Pancreas (tissue), 10 donors: Measurements from ENCODE around the gene GAS2. TPM values are rescaled to one million over a fixed set of nuclear protein-coding genes. Genes with fewer than 3 reads are reported as not detected.

Experiments used
- ATAC-seq, 4 donors: fragments of 200-7000 bp; cut with Tn5 transposase; one replicate each; pipeline versions ENCODE4 v1.8.0 to v1.9.1; 2020; ENCODE audit warnings: mild to moderate bottlenecking in 4 of 4, moderate library complexity in 4 of 4
- DNase-seq, 6 donors: peaks; one replicate each; pipeline ENCODE4 v3.0.0-alpha.2; 2020
- FAIRE-seq: peaks from 2 replicates; lab custom pipeline; 2012; peaks lifted over from hg19 to GRCh38; lab: Jason Lieb, UNC
- H3K27ac ChIP-seq, 4 donors: fragments of 200-600 bp; sonication (generic); 1 replicate in 3 of 4; 2 replicates in 1 of 4; pipeline versions ENCODE4 v1.5.0 to v1.8.0; 2020
- H3K27me3 ChIP-seq, 4 donors: fragments of 200-600 bp; one replicate each; pipeline ENCODE4 v1.8.0; 2021
- H3K36me3 ChIP-seq, 3 donors: fragments of 200-600 bp; sonication (generic) in 1 of 3; one replicate each; pipeline versions ENCODE4 v1.5.0 to v1.8.0; 2020 to 2021
- H3K4me1 ChIP-seq, 3 donors: fragments of 200-600 bp; one replicate each; pipeline ENCODE4 v1.8.0; 2021
- H3K4me3 ChIP-seq, 4 donors: fragments of 200-600 bp; sonication (generic) in 2 of 4; one replicate each; pipeline versions ENCODE4 v1.5.0 to v1.8.0; 2020 to 2021
- H3K9me3 ChIP-seq, 4 donors: fragments of 200-600 bp; one replicate each; pipeline ENCODE4 v1.8.0; 2021
- CTCF ChIP-seq, 4 donors: fragments of 200-600 bp; sonication (generic) in 3 of 4; IDR thresholded peaks; one replicate each; pipeline versions ENCODE4 v1.5.0 to v1.8.0; 2021; ENCODE audit warnings: antibody characterized with exemption in 4 of 4
- WGBS, 2 donors: extraction: QIAGEN DNeasy Blood & Tissue Kit; methylation state at CpG; one replicate each; pipeline ENCODE4 v1.1.7; 2013; 5-methylcytosine and 5-hydroxymethylcytosine counted together
- intact Hi-C, 3 donors: fragments of 100-400 bp; cut with DNase I; formaldehyde crosslinking; loops; one replicate each; pipeline versions ENCODE4 v1.11.1 to v1.14.2; 2022
- polyA plus RNA-seq, 2 donors: library from polyadenylated mRNA; stranded (reverse); fragments of 200-250 nt; gene quantifications; one replicate each; pipeline ENCODE4 v1.2.3, GENCODE V29; 2013
- total RNA-seq, 6 donors: library from RNA; stranded (reverse); fragmentation: NEBNext Ultra II Directional in 4 of 6; extraction: Animal tissue kit (Norgen Biotek cat#: 25700) in 4 of 6; gene quantifications; one replicate each; pipeline versions ENCODE4 v1.2.1 to v1.2.4, GENCODE V29; 2021 to 2023
- donor health status: healthy with polysubstance abuse.
- donor health status: DM: no; HTN: no; CAD: no; lungs with moderate emphysema.
- donor health status: DM: no; HTN: no; CAD: no.
- donor health status: control.
- donor health status: control.
- donor health status: Bipolar disorder and iron deficiency.
- donor health status: DM: yes; HTN: yes; CAD: no.
- donor health status: DM: no; HTN: no; CAD: no.
- donor health status: DM: no; HTN: no; CAD: no.
- donor health status: DM: yes; HTN: yes; CAD: no.

GAS2 gene
- total and polyA plus RNA-seq, 8 donors = 4.1 to 13.4 (median 11.2) TPM

GRCh38 chr11:22657101-22657694 is 9.2 kb upstream of the GAS2 start:
- 68 to 70% methylated on average over 1 of the region's 1 CpG for WGBS, 2 donors
- DNase-seq (no peak), ATAC-seq (no peak), FAIRE-seq (no peak)
- Histone ChIP-seq H3K36me3 (no peaks in the 10 kb centered on the region), H3K27me3 (no peaks in the 10 kb centered on the region), H3K9me3 (no peaks in the 10 kb centered on the region), H3K27ac (no peak overlapping the region), H3K4me3 (no peak overlapping the region), H3K4me1 (no peaks in the 10 kb centered on the region)
- intact Hi-C loops = no loop called here
- TF ChIP-seq CTCF (IDR thresholded peaks at IDR 0.05) = no peak

GRCh38 chr11:22659783-22660182 is 6.6 kb upstream of the GAS2 start:
- Histone ChIP-seq H3K27me3 (no peaks in the 10 kb centered on the region), H3K4me1 (no peaks in the 10 kb centered on the region), H3K9me3 (no peaks in the 10 kb centered on the region), H3K36me3 (no peaks in the 10 kb centered on the region), H3K4me3 (no peak overlapping the region), H3K27ac (no peak overlapping the region)
- ATAC-seq = no peak
- intact Hi-C loops = loop anchor here in 1 of 3 donors (10.0 kb wide), 1 partner anchor 65 kb away; no protein-coding TSS in a partner anchor
- 78 to 85% methylated on average over 1 of the region's 1 CpG for WGBS, 2 donors
- TF ChIP-seq CTCF (IDR thresholded peaks at IDR 0.05) = no peak
- no peak for DNase-seq
- FAIRE-seq = no peak

- no peaks in the 10 kb centered on the region for H3K27me3 ChIP-seq
- FAIRE-seq = no peak
- DNase-seq = peak; percentile 64 to 89 (median 74)
Observed at GRCh38 chr11:22666688-22667439, 453 bp downstream of the GAS2 start.

DNA sequence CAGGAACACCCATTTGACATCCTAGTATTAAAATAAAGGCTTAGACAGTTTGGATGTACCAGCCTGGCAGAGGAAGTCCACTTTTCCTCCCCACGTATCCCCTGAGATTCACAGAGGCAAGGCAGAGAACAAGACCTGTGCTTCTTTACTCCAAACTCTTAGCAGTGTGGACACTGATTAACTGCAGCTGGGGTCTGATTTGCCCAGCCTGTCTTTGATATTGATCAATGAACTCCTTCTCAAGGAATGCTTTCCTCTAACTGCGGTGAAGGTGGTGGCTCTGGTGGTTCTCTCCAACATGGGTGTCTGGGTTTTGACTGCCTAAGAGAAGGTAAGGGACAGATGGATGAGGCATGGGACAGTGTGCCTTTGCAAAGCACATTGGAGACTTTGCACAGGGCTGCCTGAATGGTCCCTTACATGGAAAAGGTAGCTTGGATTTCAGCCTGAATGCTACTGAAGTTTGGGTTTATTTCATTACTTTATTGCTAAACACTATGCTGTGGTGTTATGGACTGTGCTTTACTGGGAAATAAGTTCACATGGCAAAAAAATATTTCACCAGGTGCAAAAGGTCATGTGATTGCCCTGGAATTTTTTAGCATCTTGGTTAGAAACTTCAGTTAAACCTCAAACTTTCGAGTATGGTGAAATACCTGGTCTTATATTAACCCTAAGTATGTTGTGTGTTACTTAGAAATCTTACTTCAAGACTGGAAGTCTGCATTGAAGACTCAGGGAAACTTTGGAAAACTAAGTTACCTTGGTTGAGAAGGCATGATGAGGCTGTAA is 1.8 kb downstream of the GAS2 start:
- Histone ChIP-seq H3K9me3 (no peaks in the 10 kb centered on the region), H3K27ac (peak overlapping the region in 2 of 4 donors; percentile 87 to 89), H3K27me3 (no peaks in the 10 kb centered on the region), H3K4me3 (peak overlapping the region in 2 of 4 donors; percentile 56 to 60), H3K36me3 (no peaks in the 10 kb centered on the region), H3K4me1 (peaks cover 10 to 27% (median 23%) of the 10 kb centered on the region in 3 donors)
- ATAC-seq (peak in 1 of 4 donors; percentile 6), FAIRE-seq (no peak), DNase-seq (no peak)
- intact Hi-C loops = loop anchor here in 1 of 3 donors (10.0 kb wide), 1 partner anchor 57 kb away; no protein-coding TSS in a partner anchor
- 8 to 16% methylated on average over 3 of the region's 3 CpGs for WGBS, 2 donors
- no peak for TF ChIP-seq CTCF (IDR thresholded peaks at IDR 0.05)

More at GRCh38 chr11:22666688-22667439, 453 bp downstream of the GAS2 start:
- Histone ChIP-seq H3K4me3 (peak overlapping the region; percentile 34 to 60 (median 55)), H3K36me3 (no peaks in the 10 kb centered on the region), H3K27ac (peak overlapping the region; percentile 75 to 89 (median 82)), H3K4me1 (peaks cover under 1 to 14% (median 9%) of the 10 kb centered on the region in 3 donors), H3K9me3 (no peaks in the 10 kb centered on the region)
- peak in 1 of 4 donors; percentile 19 for TF ChIP-seq CTCF (IDR thresholded peaks at IDR 0.05)
- intact Hi-C loops = loop anchor here in 1 of 3 donors (10.0 kb wide), 1 partner anchor 58 kb away; no protein-coding TSS in a partner anchor
- WGBS, 2 donors = 2% methylated on average over 32 to 40 of the region's 40 CpGs
- ATAC-seq = peak; percentile 83 to 89 (median 86)
